Activated CD8-positive, alpha-beta memory T cell treated with anti-CD3 and anti-CD28 coated beads for 24 hours (primary cell): ENCODE data around the gene ODAD2.
"Not testable (repeated sequence)": the region's sequence is repeated elsewhere in the genome, so short reads cannot be mapped to it uniquely, and the experiment has no call there.

Experiments used
- DNase-seq: peaks from one replicate; pipeline ENCODE4 v3.0.0-alpha.2; 2020

ODAD2 gene

DNA sequence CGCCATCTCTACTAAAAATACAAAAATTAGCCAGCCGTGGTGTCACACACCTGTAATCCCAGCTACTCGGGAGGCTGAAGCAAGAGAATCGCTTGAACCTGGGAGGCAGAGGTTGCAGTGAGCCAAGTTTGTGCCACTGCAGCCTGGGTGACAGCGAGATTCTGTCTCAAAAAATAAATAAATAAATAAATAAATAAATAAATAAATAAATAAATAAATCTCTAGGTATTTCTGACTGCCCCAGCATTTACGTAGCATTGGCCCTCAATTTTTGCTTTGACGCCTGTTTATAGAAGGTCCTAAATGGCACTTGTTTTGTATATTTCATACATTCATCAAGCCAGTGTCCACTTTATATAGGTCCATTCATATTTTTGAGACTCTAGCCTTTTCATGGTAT, 28.9 kb downstream of the ODAD2 start:
- not testable (repeated sequence) for DNase-seq

DNA sequence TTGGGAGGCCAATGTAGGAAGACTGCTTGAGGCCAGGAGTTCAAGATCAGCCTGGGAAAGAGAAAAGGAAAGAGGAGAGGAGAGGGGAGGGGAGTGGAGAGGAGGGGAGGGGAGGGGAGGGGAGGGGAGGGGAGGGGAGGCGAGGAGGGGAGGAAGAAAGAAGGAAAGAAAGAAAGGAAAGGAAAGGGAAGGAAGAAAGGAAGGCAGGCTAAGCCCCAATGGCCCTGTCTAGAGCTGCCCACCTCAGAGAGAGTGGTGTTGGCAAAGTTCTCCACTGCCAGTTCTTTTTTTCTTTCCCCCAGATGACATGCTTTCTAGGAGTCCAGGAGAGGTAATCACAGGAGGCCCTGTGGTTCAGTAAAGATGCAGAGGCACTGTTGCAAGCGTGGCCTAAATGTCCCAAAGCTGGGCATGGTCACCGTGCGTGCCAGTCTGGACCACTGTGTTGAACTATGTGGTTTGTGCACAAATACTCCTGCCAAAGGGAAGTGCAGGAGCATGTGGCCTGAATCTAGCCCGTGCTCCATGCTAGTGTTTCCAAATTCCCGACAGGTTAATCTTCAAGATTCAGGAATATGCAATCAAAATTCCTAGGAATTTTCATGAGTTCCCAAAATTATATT, 39.7 kb downstream of the ODAD2 start:
- no peak for DNase-seq

- not testable (repeated sequence) for DNase-seq
Measured at GRCh38 chr10:27958383-27958782, 40.5 kb downstream of the ODAD2 start.

DNA sequence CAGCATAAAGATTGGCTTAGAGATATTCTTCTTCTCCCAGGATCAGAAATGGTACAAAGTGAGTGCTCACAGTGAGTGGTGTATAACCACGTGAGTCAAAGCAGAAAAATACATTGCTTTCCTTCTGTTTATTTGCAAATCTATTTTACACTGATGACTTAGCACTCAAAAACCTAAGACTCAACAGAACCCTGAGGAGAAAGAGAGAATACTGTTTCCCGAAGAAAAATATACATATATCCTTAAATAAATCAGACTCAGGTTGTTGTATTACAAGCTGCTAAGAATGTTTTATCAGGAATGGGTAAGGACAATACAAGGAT, 48.7 kb downstream of the ODAD2 start:
- no peak for DNase-seq

GRCh38 chr10:27949528-27950241, 49.2 kb downstream of the ODAD2 start:
- DNase-seq, result no peak

DNA sequence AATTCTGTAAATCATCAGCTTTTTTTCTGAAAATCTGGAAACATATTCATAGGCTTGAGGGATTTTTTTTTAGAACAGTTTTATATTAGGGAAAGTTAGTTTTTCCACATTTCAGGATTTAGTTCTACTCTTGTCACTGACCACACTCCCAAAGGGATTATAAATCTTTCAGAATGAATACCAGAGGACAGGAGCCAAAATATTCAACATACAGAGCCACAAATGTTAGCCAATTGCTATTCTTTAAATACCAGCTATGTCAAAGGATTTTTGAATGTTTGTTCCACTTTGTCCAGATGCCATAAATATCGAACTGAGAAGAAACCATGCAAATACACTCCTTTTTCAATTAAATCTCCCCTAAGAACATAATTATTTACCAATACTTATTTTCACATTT, 50.7 kb downstream of the ODAD2 start:
- no peak for DNase-seq

DNA sequence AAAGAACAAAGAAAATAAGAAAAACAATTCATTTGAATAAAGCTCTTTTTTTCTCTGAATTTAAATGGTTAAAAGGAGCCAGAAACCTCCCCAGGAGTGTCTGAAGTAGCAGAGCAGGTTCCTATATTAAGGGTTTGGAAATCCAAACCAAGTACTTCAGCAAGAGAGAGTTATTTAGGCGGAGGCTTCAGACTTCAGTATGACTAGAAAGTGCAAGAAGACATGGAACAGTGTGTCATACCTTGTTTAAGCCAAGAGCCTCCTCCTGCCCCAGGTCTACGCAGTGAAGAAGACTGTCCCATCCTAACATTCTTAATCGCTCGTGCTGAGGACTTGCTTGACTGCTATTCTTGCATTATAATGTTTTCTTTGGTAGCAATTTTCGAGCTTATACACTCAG, 51.3 kb downstream of the ODAD2 start:
- no peak for DNase-seq

GRCh38 chr10:27944005-27944404, 54.9 kb downstream of the ODAD2 start:
- DNase-seq, result no peak

DNA sequence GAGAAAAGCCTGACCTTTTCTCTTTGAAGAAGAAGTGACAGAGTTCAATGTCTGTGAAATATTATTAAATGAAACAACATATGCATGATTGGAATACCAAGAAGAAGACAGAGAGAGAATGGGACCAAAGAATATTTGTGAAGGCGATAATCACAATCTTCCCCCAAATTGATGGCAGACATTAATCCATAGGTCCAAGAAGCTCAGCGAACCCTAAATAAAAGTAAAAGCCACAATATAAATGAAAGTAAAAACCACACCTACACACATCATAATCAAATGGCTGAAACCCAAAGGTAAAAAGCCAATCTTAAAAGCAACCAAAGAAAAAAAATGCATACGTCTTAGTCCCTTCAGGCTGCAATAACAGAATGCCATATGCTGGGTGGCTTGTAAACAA, 84.0 kb downstream of the ODAD2 start:
- no peak for DNase-seq

GRCh38 chr10:27912231-27912630, 86.6 kb downstream of the ODAD2 start:
- no peak for DNase-seq

DNA sequence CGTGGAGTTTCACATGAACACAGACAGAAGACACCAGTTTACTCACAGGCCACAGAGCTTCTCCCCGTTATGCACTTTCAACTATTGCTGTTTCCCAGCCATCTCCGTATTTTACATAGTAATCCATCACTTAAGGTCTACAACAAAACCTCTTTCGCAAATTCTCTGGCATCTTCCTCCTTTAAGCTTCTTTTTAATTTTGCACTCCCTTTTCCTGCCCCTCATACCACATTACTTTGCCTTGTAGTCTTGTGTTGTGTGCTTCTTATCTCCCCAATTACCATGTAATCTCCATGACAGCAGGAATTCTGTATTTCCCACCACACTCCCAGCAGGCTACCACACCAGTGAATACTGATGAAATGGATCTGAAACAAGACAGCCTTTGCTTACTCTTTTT, 87.3 kb downstream of the ODAD2 start:
- no peak for DNase-seq

- no peak for DNase-seq
Measured at GRCh38 chr10:27911011-27911410, 87.9 kb downstream of the ODAD2 start.

GRCh38 chr10:27908231-27908630, 90.6 kb downstream of the ODAD2 start:
- no peak for DNase-seq

GRCh38 chr10:27899485-27899884, 99.4 kb downstream of the ODAD2 start:
- not testable (repeated sequence) for DNase-seq

GRCh38 chr10:27899058-27899457, 99.8 kb downstream of the ODAD2 start:
- no peak for DNase-seq

DNA sequence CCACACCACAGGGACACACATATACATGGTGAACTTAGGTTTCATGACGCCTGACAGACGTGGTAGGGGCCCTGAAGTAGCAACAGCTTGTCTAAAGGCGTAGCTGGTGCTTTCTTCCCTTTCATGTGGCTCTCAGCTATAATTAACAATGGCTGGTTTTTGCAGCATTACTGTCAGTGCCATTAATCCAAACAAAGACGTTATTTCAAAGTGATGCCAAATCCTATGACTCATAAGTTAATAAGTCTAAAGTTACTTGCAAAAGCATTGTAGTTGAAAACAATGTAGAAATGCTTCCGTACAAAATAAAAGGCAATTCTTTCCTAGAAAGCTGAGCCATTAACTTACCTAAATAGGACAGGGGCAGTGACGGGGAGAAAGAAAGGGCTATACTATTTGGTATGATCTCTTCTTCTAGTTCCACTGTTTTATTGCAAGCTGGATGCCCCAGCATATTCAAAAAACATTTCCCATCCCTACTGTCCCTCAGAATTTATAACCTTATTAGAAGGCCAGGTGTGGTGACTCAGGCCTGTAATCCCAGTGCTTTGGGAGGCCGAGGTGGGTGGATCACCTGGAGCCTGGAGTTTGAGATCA, 105.4 kb downstream of the ODAD2 start:
- no peak for DNase-seq

DNA sequence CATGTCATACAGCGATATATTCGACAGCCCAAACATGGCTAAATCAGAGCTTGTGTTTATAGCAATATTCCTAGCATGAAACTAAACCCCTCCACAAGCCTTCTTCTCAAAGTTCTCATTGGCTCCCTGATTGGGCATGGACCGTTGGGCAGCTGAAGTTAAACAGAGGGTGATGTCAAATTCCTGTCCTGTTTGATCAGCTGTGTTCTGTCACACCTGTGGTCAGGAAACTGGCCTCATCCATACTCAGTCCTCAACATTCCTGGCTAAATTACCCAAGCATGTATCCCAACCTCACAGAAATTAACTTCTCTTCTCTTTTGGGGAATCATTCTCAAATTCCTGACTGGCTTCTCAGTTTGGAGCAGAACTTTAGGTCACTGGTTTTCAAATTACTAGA, 107.9 kb downstream of the ODAD2 start:
- no peak for DNase-seq

DNA sequence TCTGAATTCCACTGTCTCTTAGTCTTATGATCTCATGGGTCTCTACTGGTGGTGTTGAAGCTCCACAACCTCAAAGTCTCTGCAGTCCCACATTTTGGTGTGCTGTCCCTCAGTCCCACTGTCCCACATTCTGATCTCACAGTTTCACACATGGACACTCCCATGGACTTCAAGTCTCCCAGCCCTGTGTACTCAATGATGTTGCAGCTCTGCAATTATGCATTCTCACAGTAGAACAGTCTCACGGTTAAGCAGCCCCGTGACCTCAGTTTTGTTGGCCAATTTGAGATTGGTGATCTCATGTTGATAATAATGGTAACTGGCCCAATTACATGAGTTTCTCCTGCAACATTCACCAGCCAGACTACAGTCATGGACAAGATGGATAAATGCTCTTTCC, 109.4 kb downstream of the ODAD2 start:
- no peak for DNase-seq

DNA sequence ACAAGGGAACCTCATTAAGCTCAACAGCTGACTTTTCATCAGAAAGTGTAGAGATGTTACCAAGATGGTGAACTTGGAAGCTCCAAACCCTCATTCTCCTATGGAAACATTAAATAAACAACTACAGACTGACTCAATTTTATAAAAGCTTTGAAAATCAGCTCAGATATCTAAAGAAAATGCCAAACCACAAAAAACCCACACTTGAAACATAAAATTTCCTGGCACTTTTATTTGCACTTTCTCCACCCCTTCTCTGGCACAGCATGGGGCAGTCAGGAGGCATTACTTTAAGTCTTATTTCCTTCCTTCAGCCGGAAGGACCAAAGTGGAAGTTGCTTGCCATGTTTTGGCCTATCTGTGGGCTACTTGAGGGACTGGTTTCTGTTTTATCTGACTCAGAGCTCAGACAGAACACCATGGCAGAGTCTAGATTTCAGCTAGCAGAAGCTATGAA, 114.7 kb downstream of the ODAD2 start:
- no peak for DNase-seq

- DNase-seq, result no peak
Measured at GRCh38 chr10:27878281-27878680, 120.6 kb downstream of the ODAD2 start.

DNA sequence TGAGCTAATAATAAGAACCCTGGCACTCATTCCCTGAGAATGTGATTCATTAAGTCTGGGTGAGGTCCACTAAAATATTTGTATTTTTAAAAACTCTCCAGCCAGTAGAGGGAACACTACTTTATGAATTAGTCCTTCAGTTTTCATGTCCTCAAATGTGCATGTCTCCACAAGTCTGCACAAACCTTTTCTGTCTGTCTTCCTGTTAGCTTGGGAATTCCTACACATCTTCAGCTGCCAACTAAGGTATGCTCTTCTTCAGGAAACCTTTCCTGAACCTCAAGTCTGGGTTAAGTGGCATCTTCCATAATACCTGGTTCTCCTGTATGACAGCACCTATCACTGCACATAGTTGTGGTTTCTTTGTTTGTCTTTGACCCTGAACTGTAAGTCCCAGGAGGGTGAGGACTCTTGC, 133.7 kb downstream of the ODAD2 start:
- DNase-seq, result no peak

DNA sequence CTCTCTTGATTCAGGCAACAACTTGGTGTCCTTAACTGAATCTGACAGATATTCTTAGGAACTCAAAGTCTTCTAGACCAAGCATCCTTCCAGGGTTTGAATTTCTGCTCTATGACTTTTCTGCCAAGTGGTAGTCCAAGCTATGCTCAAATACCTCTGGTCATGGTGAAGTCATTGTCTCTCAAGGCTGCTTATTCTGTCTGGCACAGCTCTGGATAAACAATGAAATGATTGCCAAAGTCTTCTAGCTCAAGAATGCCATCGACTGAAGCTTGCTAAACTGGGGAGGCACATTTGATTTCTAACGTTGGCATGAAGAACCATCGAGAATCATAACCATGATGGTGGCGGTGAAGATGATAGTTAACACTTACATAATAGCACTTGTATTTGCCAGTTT, 137.1 kb downstream of the ODAD2 start:
- DNase-seq, result no peak

- no peak for DNase-seq
Measured at GRCh38 chr10:27857616-27858015, 141.3 kb downstream of the ODAD2 start.

DNA sequence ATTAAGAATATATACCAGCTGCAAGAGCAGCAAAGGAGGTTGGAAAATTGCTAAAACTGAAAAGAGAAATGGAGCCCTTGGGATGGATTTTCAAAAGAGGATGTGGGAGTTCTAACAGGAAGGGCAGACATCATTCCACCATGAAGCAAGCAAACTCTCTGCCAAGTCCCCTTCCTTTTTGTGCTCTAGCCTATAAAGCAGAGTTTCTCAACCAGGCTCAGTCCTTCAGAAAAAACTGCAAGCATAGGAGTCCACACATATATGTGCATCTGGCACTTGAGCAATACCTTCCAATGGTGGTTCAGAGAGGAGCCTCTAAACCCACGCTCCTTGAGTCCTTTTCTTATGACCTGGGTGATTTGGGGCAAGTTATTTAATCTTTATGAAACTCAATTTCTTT, 154.7 kb downstream of the ODAD2 start:
- no peak for DNase-seq

DNA sequence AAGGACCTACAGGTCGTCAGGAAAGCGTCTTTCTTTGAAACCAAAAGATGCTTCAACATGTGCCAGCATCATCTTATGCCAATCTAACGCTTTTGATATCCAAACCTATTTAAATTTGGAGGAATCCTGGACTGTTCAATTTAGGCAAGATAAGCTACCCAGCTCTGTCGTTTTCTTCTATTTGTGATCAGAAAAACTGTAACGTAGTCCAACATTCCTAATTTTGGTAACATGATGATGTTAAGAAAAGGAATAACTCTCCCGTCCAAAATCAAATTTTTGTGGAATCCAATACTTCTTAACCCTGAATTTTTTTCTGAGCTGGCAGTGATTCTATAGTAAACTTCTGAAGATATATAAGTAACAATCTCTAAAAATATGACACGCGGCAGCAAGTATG, 160.0 kb downstream of the ODAD2 start:
- no peak for DNase-seq
